HFFc6 (cell line): ENCODE data around the gene MOV10L1. TPM values are rescaled to one million over a fixed set of nuclear protein-coding genes. Genes with fewer than 3 reads are reported as not detected.
"Not testable (repeated sequence)": the region's sequence is repeated elsewhere in the genome, so short reads cannot be mapped to it uniquely, and the experiment has no call there.

Experiments used
- DNase-seq: peaks from one replicate; pipeline ENCODE4 v3.0.0-alpha.2; 2018
- H3K27ac Mint-ChIP-seq: 2 replicates; pipeline ENCODE4 v1.8.0; 2020; ENCODE audit warnings: mild to moderate bottlenecking, mixed read lengths
- H3K27me3 Mint-ChIP-seq: 2 replicates; pipeline ENCODE4 v1.8.0; 2021; ENCODE audit warnings: mild to moderate bottlenecking, moderate library complexity, mixed read lengths; ENCODE audit not compliant: insufficient read depth
- H3K36me3 Mint-ChIP-seq: 2 replicates; pipeline ENCODE4 v1.8.0; 2021; ENCODE audit warnings: low read depth, mixed read lengths
- H3K4me1 Mint-ChIP-seq: 2 replicates; pipeline ENCODE4 v1.8.0; 2020; ENCODE audit warnings: low read depth, mixed read lengths
- H3K4me3 Mint-ChIP-seq: 2 replicates; pipeline ENCODE4 v1.8.0; 2020; ENCODE audit warnings: mild to moderate bottlenecking, moderate library complexity, mixed read lengths
- H3K9me3 Mint-ChIP-seq: 2 replicates; pipeline ENCODE4 v1.8.0; 2020; ENCODE audit warnings: mild to moderate bottlenecking, mixed read lengths
- CTCF ChIP-seq: fragments of 200-600 bp; sonication (generic); IDR thresholded peaks from 2 replicates; pipeline ENCODE4 v1.5.0; 2021; ENCODE audit warnings: antibody characterized with exemption, mild to moderate bottlenecking
- total RNA-seq, 6 experiments: library from RNA; stranded (reverse); fragmentation: NEBNext Ultra II Directional; extraction: Animal tissue kit (Norgen Biotek cat#: 25700); gene quantifications; 2 replicates in 1 of 6; 3 replicates in 5 of 6; pipeline ENCODE4 v1.2.3, GENCODE V29; 2021

Gene MOV10L1
- total RNA-seq, 6 experiments from 2014 or later, result 0.09 to 1.3 (median 0.26) TPM

GRCh38 chr22:50165436-50166123 is 75.8 kb downstream of the MOV10L1 start:
- DNase-seq, result no peak
- Mint-ChIP-seq H3K27me3 (peaks cover 13% of the 10 kb centered on the region), H3K9me3 (no peaks in the 10 kb centered on the region), H3K36me3 (no peaks in the 10 kb centered on the region), H3K27ac (no peak overlapping the region), H3K4me3 (no peak overlapping the region), H3K4me1 (no peaks in the 10 kb centered on the region)
- TF ChIP-seq CTCF, result no peak

GRCh38 chr22:50167689-50168489 is 78.1 kb downstream of the MOV10L1 start:
- DNase-seq, result no peak
- no peaks in the 10 kb centered on the region for H3K9me3 Mint-ChIP-seq
- H3K4me1 Mint-ChIP-seq, result no peaks in the 10 kb centered on the region

GRCh38 chr22:50168490-50169180 is 78.8 kb downstream of the MOV10L1 start:
- H3K9me3 Mint-ChIP-seq, H3K27ac Mint-ChIP-seq, H3K4me1 Mint-ChIP-seq, DNase-seq, H3K36me3 Mint-ChIP-seq: not testable (repeated sequence)
- peaks cover 25% of the 10 kb centered on the region for H3K27me3 Mint-ChIP-seq
- peak overlapping the region; percentile 28 for H3K4me3 Mint-ChIP-seq

More at GRCh38 chr22:50167689-50168489, 78.1 kb downstream of the MOV10L1 start:
- no peak for TF ChIP-seq CTCF
- Mint-ChIP-seq H3K27ac (no peak overlapping the region), H3K36me3 (no peaks in the 10 kb centered on the region), H3K27me3 (peaks cover 25% of the 10 kb centered on the region), H3K4me3 (no peak overlapping the region)

- TF ChIP-seq CTCF, result no peak
- no peak for DNase-seq
- H3K4me3 Mint-ChIP-seq, result no peak overlapping the region; the same call in 1 of the 2 replicates
- H3K4me1 Mint-ChIP-seq, result no peaks in the 10 kb centered on the region
- no peak overlapping the region for H3K27ac Mint-ChIP-seq
- H3K9me3 Mint-ChIP-seq, result no peaks in the 10 kb centered on the region
- no peaks in the 10 kb centered on the region for H3K36me3 Mint-ChIP-seq
- H3K27me3 Mint-ChIP-seq, result peaks cover 25% of the 10 kb centered on the region
These were observed 79.5 kb downstream of the MOV10L1 start for GRCh38 chr22:50169181-50169759.

- Mint-ChIP-seq H3K36me3 (no peaks in the 10 kb centered on the region), H3K27me3 (peaks cover 26% of the 10 kb centered on the region), H3K4me3 (no peak overlapping the region), H3K9me3 (no peaks in the 10 kb centered on the region), H3K4me1 (no peaks in the 10 kb centered on the region), H3K27ac (no peak overlapping the region)
- DNase-seq, result no peak
- no peak for TF ChIP-seq CTCF
These were observed 80.1 kb downstream of the MOV10L1 start for GRCh38 chr22:50169774-50170341.
